Measurements from ENCODE around the gene FLYWCH1.
A peak's percentile ranks its signal among the peaks of the same experiment; 100 is the strongest.

The FLYWCH1 gene

GRCh38 chr16:2871926-2872325 is 39.8 kb upstream of the FLYWCH1 start:
- H3K4me3 ChIP-seq, result no peak overlapping the region
- H3K36me3 ChIP-seq, result no peaks in the 10 kb centered on the region
- H3K9me3 ChIP-seq, result no peaks in the 10 kb centered on the region
- no peak for TF ChIP-seq CTCF (IDR thresholded peaks at IDR 0.05)
- DNase-seq, result no peak
- intact Hi-C loops (cut with DNase I; ENCODE audit: low total_unique reads), result no loop called here
- peaks cover 0 to 16% (median 6%) of the 10 kb centered on the region in 4 donors for H3K4me1 ChIP-seq
- H3K27me3 ChIP-seq, result no peaks in the 10 kb centered on the region
- no peak overlapping the region for H3K27ac ChIP-seq

GRCh38 chr16:2874032-2874911 is 37.5 kb upstream of the FLYWCH1 start:
- DNase-seq, result peak in 1 of 2 donors; percentile 56
- Histone ChIP-seq H3K27ac (no peak overlapping the region), H3K4me3 (no peak overlapping the region), H3K4me1 (peaks cover 0 to 7% (median 2%) of the 10 kb centered on the region in 4 donors), H3K9me3 (no peaks in the 10 kb centered on the region), H3K36me3 (no peaks in the 10 kb centered on the region), H3K27me3 (no peaks in the 10 kb centered on the region)
- no peak for TF ChIP-seq CTCF (IDR thresholded peaks at IDR 0.05)
- intact Hi-C loops (cut with DNase I; ENCODE audit: low total_unique reads), result loop anchor here (2.0 kb wide), 1 partner anchor 45 kb away; no protein-coding TSS in a partner anchor

GRCh38 chr16:2874912-2875362 is 36.8 kb upstream of the FLYWCH1 start:
- TF ChIP-seq CTCF (IDR thresholded peaks at IDR 0.05), result peak; percentile 93 to 97
- Histone ChIP-seq H3K9me3 (no peaks in the 10 kb centered on the region), H3K4me3 (no peak overlapping the region), H3K4me1 (peaks cover 0 to 7% (median 2%) of the 10 kb centered on the region in 4 donors), H3K27me3 (no peaks in the 10 kb centered on the region), H3K27ac (no peak overlapping the region), H3K36me3 (no peaks in the 10 kb centered on the region)
- DNase-seq, result peak; percentile 70 to 84
- intact Hi-C loops (cut with DNase I; ENCODE audit: low total_unique reads), result loop anchor here (2.0 kb wide), 1 partner anchor 44 kb away; no protein-coding TSS in a partner anchor

GRCh38 chr16:2879854-2880508 is 31.8 kb upstream of the FLYWCH1 start:
- H3K4me3 ChIP-seq, result no peak overlapping the region
- H3K27me3 ChIP-seq, result no peaks in the 10 kb centered on the region
- DNase-seq, result peak in 1 of 2 donors; percentile 58
- peaks cover 0 to 17% (median 9%) of the 10 kb centered on the region in 4 donors for H3K4me1 ChIP-seq
- intact Hi-C loops (cut with DNase I; ENCODE audit: low total_unique reads), result no loop called here
- no peak overlapping the region for H3K27ac ChIP-seq
- H3K36me3 ChIP-seq, result no peaks in the 10 kb centered on the region
- no peaks in the 10 kb centered on the region for H3K9me3 ChIP-seq
- no peak for TF ChIP-seq CTCF (IDR thresholded peaks at IDR 0.05)

- TF ChIP-seq CTCF (IDR thresholded peaks at IDR 0.05), result no peak
- no peaks in the 10 kb centered on the region for H3K36me3 ChIP-seq
- DNase-seq, result peak; percentile 36 to 79
- H3K9me3 ChIP-seq, result no peaks in the 10 kb centered on the region
- intact Hi-C loops (cut with DNase I; ENCODE audit: low total_unique reads), result loop anchor here (1.0 kb wide), 1 partner anchor 23 kb away; no protein-coding TSS in a partner anchor
- H3K4me1 ChIP-seq, result peaks cover 0 to 17% (median 9%) of the 10 kb centered on the region in 4 donors
- H3K27me3 ChIP-seq, result no peaks in the 10 kb centered on the region
- H3K27ac ChIP-seq, result peak overlapping the region; percentile 93 to 96
- H3K4me3 ChIP-seq, result peak overlapping the region; percentile 86 to 87
Measured at GRCh38 chr16:2881783-2882649, 29.7 kb upstream of the FLYWCH1 start.

Measured in tibial artery (tissue), 4 donors.